Sigmoid colon (tissue), 4 donors: ENCODE data around the gene MSH3.

ENCODE experiments used
- CTCF ChIP-seq, 4 experiments: fragments of 450-650 bp in 3 of 4; fragments of 200-600 bp in 1 of 4; IDR thresholded peaks; one replicate each; pipeline ENCODE4 v1.5.1; 2016 to 2019; ENCODE audit warnings: antibody characterized with exemption in 4 of 4, mild to moderate bottlenecking in 3 of 4, moderate library complexity in 2 of 4
- POLR2A ChIP-seq, 2 donors: fragments of 450-650 bp; IDR thresholded peaks; one replicate each; pipeline ENCODE4 v1.6.1; 2016; ENCODE audit warnings: antibody characterized with exemption in 2 of 2, mild to moderate bottlenecking in 2 of 2, moderate library complexity in 2 of 2
- POLR2AphosphoS5 ChIP-seq, 4 donors: sonication (generic); formaldehyde crosslinking; IDR thresholded peaks; one replicate each; pipeline ENCODE4 v1.6.1; 2017; ENCODE audit warnings: antibody characterized with exemption in 4 of 4

DNA sequence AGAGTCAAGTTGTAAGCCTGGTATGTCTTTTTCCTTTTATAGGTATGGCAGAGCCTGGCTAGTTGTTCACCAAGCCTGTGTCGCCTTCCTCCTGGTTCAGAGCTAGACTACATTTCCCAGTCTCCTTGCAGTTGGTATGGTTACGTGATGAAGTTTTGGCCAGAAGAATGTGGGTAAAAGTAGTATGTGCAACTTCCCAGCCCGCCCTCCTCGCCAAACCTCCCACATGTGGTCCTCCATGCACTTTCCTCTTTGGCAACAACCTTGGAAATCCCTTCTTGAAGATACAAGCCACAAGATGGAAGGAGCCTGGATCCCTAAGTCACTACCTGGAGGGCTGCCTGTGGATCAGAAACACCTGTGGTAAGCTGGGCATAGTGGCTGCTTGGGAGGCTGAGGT, 36.0 kb upstream of the MSH3 start:
- TF ChIP-seq CTCF (IDR thresholded peaks at IDR 0.05) (no peak), POLR2A (IDR thresholded peaks at IDR 0.05) (no peak), POLR2AphosphoS5 (IDR thresholded peaks at IDR 0.05) (no peak)
